Neural cell (in vitro differentiated cells): ENCODE results near the gene INPP4B. TPM values are rescaled to one million over a fixed set of nuclear protein-coding genes. Genes with fewer than 3 reads are reported as not detected.

ENCODE experiments used
- H2AFZ ChIP-seq: fragments of 200-600, 300-800 bp; sonication (generic), shearing (Covaris generic); 2 replicates; pipeline ENCODE4 v1.6.0; 2014; ENCODE audit warnings: low read depth, mild to moderate bottlenecking, antibody characterized with exemption, low read length, moderate library complexity
- H3F3A ChIP-seq: fragments of 200-600 bp; shearing (Covaris generic); 2 replicates; pipeline ENCODE4 v1.6.1; 2016; ENCODE audit warnings: mild to moderate bottlenecking, moderate library complexity, mixed read lengths, antibody characterized with exemption, low read length; ENCODE audit not compliant: insufficient read depth, poor library complexity, severe bottlenecking
- H3K27ac ChIP-seq: fragments of 200-600, 300-800 bp; sonication (generic), shearing (Covaris generic); 2 replicates; pipeline ENCODE4 v1.5.1; 2014; ENCODE audit warnings: mild to moderate bottlenecking, low read length, moderate library complexity
- H3K27me3 ChIP-seq: fragments of 300-800, 200-600 bp; sonication (generic), shearing (Covaris generic); 2 replicates; pipeline ENCODE4 v1.6.0; 2014; ENCODE audit warnings: mild to moderate bottlenecking, low read depth, low read length, moderate library complexity; ENCODE audit not compliant: insufficient read depth
- H3K36me3 ChIP-seq: fragments of 300-800, 200-600 bp; sonication (generic), shearing (Covaris generic); 2 replicates; pipeline ENCODE4 v1.5.1; 2014; ENCODE audit warnings: mild to moderate bottlenecking, antibody characterized with exemption, low read length, moderate library complexity; ENCODE audit not compliant: insufficient read depth
- H3K4me2 ChIP-seq: fragments of 300-800, 200-600 bp; sonication (generic), shearing (Covaris generic); 2 replicates; pipeline ENCODE4 v1.6.0; 2014; ENCODE audit warnings: mild to moderate bottlenecking, low read length
- H3K4me3 ChIP-seq: fragments of 300-800, 200-600 bp; sonication (generic), shearing (Covaris generic); 2 replicates; pipeline ENCODE4 v1.5.1; 2014; ENCODE audit warnings: mild to moderate bottlenecking, low read length, moderate library complexity
- H3K79me2 ChIP-seq: fragments of 200-600 bp; shearing (Covaris generic); replicated peaks from 2 replicates; pipeline ENCODE4 v1.6.0; 2014; ENCODE audit warnings: mild to moderate bottlenecking, low read length, moderate library complexity; ENCODE audit not compliant: insufficient read depth
- H3K9ac ChIP-seq: fragments of 300-800, 200-600 bp; sonication (generic), shearing (Covaris generic); 2 replicates; pipeline ENCODE4 v1.6.1; 2016; ENCODE audit warnings: mild to moderate bottlenecking, low read length, mixed read lengths
- H3K9me2 ChIP-seq: fragments of 200-600 bp; shearing (Covaris generic); 2 replicates; pipeline ENCODE4 v1.6.1; 2016; ENCODE audit warnings: mild to moderate bottlenecking, low read length, mixed read lengths; ENCODE audit not compliant: insufficient read depth
- H3K9me3 ChIP-seq: fragments of 200-600, 300-800 bp; sonication (generic), shearing (Covaris generic); 2 replicates; pipeline ENCODE4 v1.6.1; 2016; ENCODE audit warnings: mild to moderate bottlenecking, mixed run types, low read length, moderate library complexity, mixed read lengths
- H4K20me1 ChIP-seq: fragments of 200-600 bp; shearing (Covaris generic); 2 replicates; pipeline ENCODE4 v1.6.1; 2016; ENCODE audit warnings: mild to moderate bottlenecking, mixed run types; ENCODE audit not compliant: insufficient read depth
- CTCF ChIP-seq: fragments of 450-650 bp; IDR thresholded peaks from 2 replicates; pipeline ENCODE4 v1.5.1; 2014; ENCODE audit warnings: antibody characterized with exemption, mild to moderate bottlenecking, moderate library complexity; ENCODE audit not compliant: poor library complexity, severe bottlenecking
- EP300 ChIP-seq: fragments of 450-650 bp; conservative IDR thresholded peaks from 2 replicates; pipeline ENCODE4 v1.6.1; 2014; ENCODE audit warnings: antibody characterized with exemption, mild to moderate bottlenecking, moderate library complexity; ENCODE audit not compliant: poor library complexity, severe bottlenecking
- EZH2 ChIP-seq: fragments of 200-600, 300-800 bp; shearing (Covaris generic), sonication (generic); IDR thresholded peaks from 2 replicates; pipeline ENCODE4 v1.6.1; 2014; ENCODE audit warnings: antibody characterized with exemption, low read length, borderline replicate concordance, mild to moderate bottlenecking; ENCODE audit not compliant: insufficient read depth, poor library complexity, severe bottlenecking
- MXI1 ChIP-seq: fragments of 450-650 bp; conservative IDR thresholded peaks from 2 replicates; pipeline ENCODE4 v1.6.1; 2014; ENCODE audit warnings: antibody characterized with exemption, mild to moderate bottlenecking; ENCODE audit not compliant: poor library complexity, severe bottlenecking
- POLR2AphosphoS5 ChIP-seq: IDR thresholded peaks from 2 replicates; pipeline ENCODE4 v1.6.1; 2012
- RAD21 ChIP-seq: fragments of 450-650 bp; conservative IDR thresholded peaks from 2 replicates; pipeline ENCODE4 v1.6.1; 2014; ENCODE audit warnings: antibody characterized with exemption, mild to moderate bottlenecking, moderate library complexity
- REST ChIP-seq: IDR thresholded peaks from 2 replicates; pipeline ENCODE4 v1.6.1; 2012; ENCODE audit warnings: borderline replicate concordance
- SMC3 ChIP-seq: fragments of 450-650 bp; conservative IDR thresholded peaks from 2 replicates; pipeline ENCODE4 v1.6.1; 2014; ENCODE audit warnings: antibody characterized with exemption, mild to moderate bottlenecking, moderate library complexity; ENCODE audit not compliant: poor library complexity
- TAF1 ChIP-seq: IDR thresholded peaks from 2 replicates; pipeline ENCODE4 v1.6.1; 2012; ENCODE audit warnings: low read depth
- polyA plus RNA-seq: library from polyadenylated mRNA; depleted of rRNA; stranded (reverse); fragments of >200 nt; gene quantifications from 2 replicates; pipeline ENCODE4 v1.2.3, GENCODE V29; 2014

INPP4B gene
- polyA plus RNA-seq, 1 donor from 2014 or later: 0.30 TPM

GRCh38 chr4:142331132-142331531 lies 515.0 kb downstream of the INPP4B start:
- TF ChIP-seq REST: no peak
- no peak for TF ChIP-seq EP300
- TF ChIP-seq MXI1: no peak
- no peak for TF ChIP-seq CTCF
- no peak for TF ChIP-seq RAD21
- TF ChIP-seq POLR2AphosphoS5: no peak
- TF ChIP-seq EZH2: no peak
- no peak for TF ChIP-seq SMC3
- TF ChIP-seq TAF1: no peak
- Histone ChIP-seq H3K36me3 (no peaks in the 10 kb centered on the region), H4K20me1 (no peaks in the 10 kb centered on the region), H3K27ac (no peak overlapping the region), H3K9me2 (no peaks in the 10 kb centered on the region), H3K4me3 (no peak overlapping the region), H3K27me3 (no peaks in the 10 kb centered on the region), H3F3A (no peaks in the 10 kb centered on the region), H3K9ac (no peak overlapping the region), H3K9me3 (no peaks in the 10 kb centered on the region), H3K4me2 (no peak overlapping the region), H2AFZ (no peak overlapping the region), H3K79me2 (no peaks in the 10 kb centered on the region)

GRCh38 chr4:142330311-142330710 lies 515.8 kb downstream of the INPP4B start:
- no peak overlapping the region for H2AFZ ChIP-seq
- no peaks in the 10 kb centered on the region for H4K20me1 ChIP-seq
- no peak overlapping the region for H3K9ac ChIP-seq
- no peaks in the 10 kb centered on the region for H3K79me2 ChIP-seq
- H3K27me3 ChIP-seq: no peaks in the 10 kb centered on the region
- H3F3A ChIP-seq: no peaks in the 10 kb centered on the region
- H3K9me2 ChIP-seq: no peaks in the 10 kb centered on the region
- no peak overlapping the region for H3K27ac ChIP-seq
- H3K9me3 ChIP-seq: no peaks in the 10 kb centered on the region
- H3K36me3 ChIP-seq: no peaks in the 10 kb centered on the region
- no peak overlapping the region for H3K4me3 ChIP-seq
- no peak for TF ChIP-seq MXI1
- TF ChIP-seq CTCF: no peak
- no peak for TF ChIP-seq REST
- no peak for TF ChIP-seq RAD21
- no peak for TF ChIP-seq EZH2
- TF ChIP-seq SMC3: no peak
- no peak for TF ChIP-seq TAF1
- TF ChIP-seq POLR2AphosphoS5: no peak
- TF ChIP-seq EP300: no peak
- H3K4me2 ChIP-seq: no peak overlapping the region
